B cell (primary cell): ENCODE measurements around the gene ROMO1. TPM values are rescaled to one million over a fixed set of nuclear protein-coding genes. Genes with fewer than 3 reads are reported as not detected.

Source experiments
- ATAC-seq: fragments of 200-7000 bp; cut with Tn5 transposase; one replicate; pipeline ENCODE4 v1.10.0; 2021; ENCODE audit warnings: low read depth, mild to moderate bottlenecking, moderate number of reproducible peaks, moderate library complexity
- CTCF ChIA-PET: fragments of 350-600 bp; sonication (Branson Sonifier 250); formaldehyde crosslinking; loops from one replicate; lab custom pipeline; 2021; ENCODE audit warnings: antibody characterized with exemption, inconsistent platforms; lab: Charles Lee
- POLR2A ChIA-PET: fragments of 350-600 bp; sonication (Branson Sonifier 250); formaldehyde crosslinking; loops from one replicate; lab custom pipeline; 2021; ENCODE audit warnings: antibody characterized with exemption; lab: Charles Lee
- DNase-seq: peaks from one replicate; pipeline ENCODE4 v3.0.0; 2013
- H2AFZ ChIP-seq: 2 replicates; pipeline ENCODE4 v1.6.1; 2012; ENCODE audit warnings: mild to moderate bottlenecking, low read depth, low read length; ENCODE audit not compliant: insufficient read depth, poor library complexity, severe bottlenecking
- H3K27ac ChIP-seq, 2 donors: 1 replicate in 1 of 2; 2 replicates in 1 of 2; pipeline ENCODE4 v1.5.1; 2012 to 2013; ENCODE audit warnings: low read length in 2 of 2, mild to moderate bottlenecking in 2 of 2, moderate library complexity in 1 of 2
- H3K27me3 ChIP-seq, 4 experiments: fragments of 200-600 bp in 1 of 4; sonication (generic) in 1 of 4; replicated peaks in 1 of 4; 1 replicate in 2 of 4; 2 replicates in 2 of 4; pipeline versions ENCODE4 v1.6.1 to v1.7.0; 2013 to 2016; ENCODE audit warnings: low read length in 3 of 4, mild to moderate bottlenecking in 2 of 4, mixed read lengths in 1 of 4, moderate library complexity in 1 of 4; ENCODE audit not compliant: insufficient read depth in 4 of 4, control insufficient read depth in 3 of 4; ENCODE audit errors: control extremely low read depth in 1 of 4
- H3K36me3 ChIP-seq, 2 experiments: replicated peaks in 1 of 2; 1 replicate in 1 of 2; 2 replicates in 1 of 2; pipeline versions ENCODE4 v1.6.1 to v1.7.1; 2013; ENCODE audit warnings: low read length in 1 of 2; ENCODE audit not compliant: insufficient read depth in 2 of 2, control insufficient read depth in 1 of 2; ENCODE audit errors: control extremely low read depth in 1 of 2, extremely low read depth in 1 of 2
- H3K4me1 ChIP-seq, 2 donors: fragments of 200-600 bp in 1 of 2; sonication (generic) in 1 of 2; 1 replicate in 1 of 2; 2 replicates in 1 of 2; pipeline versions ENCODE4 v1.5.1 to v1.6.1; 2013 to 2017; ENCODE audit warnings: low read length in 2 of 2; ENCODE audit not compliant: control insufficient read depth in 2 of 2, insufficient read depth in 2 of 2
- H3K4me2 ChIP-seq: replicated peaks from 2 replicates; pipeline ENCODE3; 2012; ENCODE audit warnings: mild to moderate bottlenecking, low read depth, low read length; ENCODE audit not compliant: poor library complexity, severe bottlenecking
- H3K4me3 ChIP-seq, 5 experiments: fragments of 200-600 bp in 1 of 5; sonication (generic) in 1 of 5; 1 replicate in 3 of 5; 2 replicates in 2 of 5; pipeline versions ENCODE4 v1.5.1 to v1.7.0; 2011 to 2016; ENCODE audit warnings: low read length in 4 of 5, mild to moderate bottlenecking in 4 of 5, low read depth in 2 of 5, control low read depth in 1 of 5, moderate library complexity in 1 of 5; ENCODE audit not compliant: insufficient read depth in 1 of 5; ENCODE audit errors: control extremely low read depth in 1 of 5, extremely low read depth in 1 of 5
- H3K79me2 ChIP-seq: fragments of 200-600 bp; sonication (generic); one replicate; pipeline ENCODE4 v1.6.0; 2016; ENCODE audit warnings: low read length; ENCODE audit not compliant: control insufficient read depth, insufficient read depth
- H3K9ac ChIP-seq: fragments of 200-600 bp; sonication (generic); 2 replicates; pipeline ENCODE4 v1.6.1; 2017; ENCODE audit warnings: mild to moderate bottlenecking, low read length, moderate library complexity
- H3K9me3 ChIP-seq, 3 donors: one replicate each; pipeline versions ENCODE4 v1.6.1 to v1.7.1; 2013; ENCODE audit warnings: low read length in 2 of 3; ENCODE audit not compliant: control insufficient read depth in 2 of 3, insufficient read depth in 1 of 3; ENCODE audit errors: control extremely low read depth in 1 of 3
- H4K20me1 ChIP-seq: 2 replicates; pipeline ENCODE4 v1.6.0; 2012; ENCODE audit warnings: mild to moderate bottlenecking, low read length; ENCODE audit not compliant: insufficient read depth, control insufficient read depth, poor library complexity, severe bottlenecking
- H3K27ac Mint-ChIP-seq: one replicate; pipeline ENCODE4 v1.8.0; 2021; ENCODE audit warnings: mixed read lengths
- H3K27me3 Mint-ChIP-seq: one replicate; pipeline ENCODE4 v1.8.0; 2021; ENCODE audit warnings: mixed read lengths
- H3K4me1 Mint-ChIP-seq: one replicate; pipeline ENCODE4 v1.8.0; 2021; ENCODE audit warnings: mixed read lengths
- H3K4me3 Mint-ChIP-seq: one replicate; pipeline ENCODE4 v1.8.0; 2021; ENCODE audit warnings: mixed read lengths
- H3K9me3 Mint-ChIP-seq: one replicate; pipeline ENCODE4 v1.8.0; 2022; ENCODE audit warnings: mixed read lengths; ENCODE audit not compliant: insufficient read depth
- CTCF ChIP-seq: fragments of 200-600 bp; IDR thresholded peaks from one replicate; pipeline ENCODE4 v1.8.0; 2022; ENCODE audit warnings: antibody characterized with exemption, mild to moderate bottlenecking
- EZH2 ChIP-seq: IDR thresholded peaks from 2 replicates; pipeline ENCODE4 v1.6.1; 2012; ENCODE audit warnings: borderline replicate concordance, low read depth, mild to moderate bottlenecking, moderate library complexity, low read length; ENCODE audit not compliant: insufficient read depth, poor library complexity, severe bottlenecking
- WGBS: methylation state at CpG from one replicate; pipeline ENCODE4 v1.1.5; 2013; ENCODE audit warnings: missing lambda C conversion rate; ENCODE audit not compliant: insufficient coverage; 5-methylcytosine and 5-hydroxymethylcytosine counted together
- intact Hi-C: fragments of 100-400 bp; cut with micrococcal nuclease; formaldehyde crosslinking; loops from one replicate; pipeline ENCODE4 v1.10.0; 2022
- polyA plus RNA-seq: library from polyadenylated mRNA; depleted of rRNA; stranded (reverse); fragments of >200 nt; gene quantifications from 2 replicates; pipeline ENCODE4 v1.2.3, GENCODE V29; 2012
- total RNA-seq, 2 donors: library from RNA; stranded (reverse); fragments of 120-200 nt in 1 of 2; gene quantifications; 1 replicate in 1 of 2; 2 replicates in 1 of 2; pipeline versions ENCODE4 v1.2.3 to v1.2.4, GENCODE V29; 2013 to 2022

ROMO1 gene
- total and polyA plus RNA-seq, 2 donors (not counting 1 experiment from before 2014, with no cell fraction given), result 38.1 to 145 TPM

GRCh38 chr20:35698298-35699126 lies 693 bp upstream of the ROMO1 start:
- peak overlapping the region; percentile 85 for H3K4me3 Mint-ChIP-seq
- peaks cover 6% of the 10 kb centered on the region for H4K20me1 ChIP-seq
- H3K9ac ChIP-seq, result peak overlapping the region; percentile 100
- 10% methylated on average over 34 of the region's 37 CpGs for WGBS
- peak overlapping the region; percentile 99 for H3K4me2 ChIP-seq
- peaks cover 6 to 24% of the 10 kb centered on the region in 2 experiments for H3K36me3 ChIP-seq
- no peaks in the 10 kb centered on the region for H3K9me3 ChIP-seq
- H3K4me1 Mint-ChIP-seq, result peaks cover 33% of the 10 kb centered on the region
- TF ChIP-seq CTCF (peak; percentile 9), EZH2 (no peak)
- H3K27me3 ChIP-seq, result no peaks in the 10 kb centered on the region
- H3K27ac ChIP-seq, result peak overlapping the region; percentile 39 to 96
- H3K9me3 Mint-ChIP-seq, result no peaks in the 10 kb centered on the region
- ChIA-PET POLR2A (interaction anchor here (0.7 to 2.4 kb wide), 4 partner anchors 26 to 44 kb away, joined by 3 to 18 read pairs (median 6); partner anchors contain the start of genes CPNE1, RBM12 and RBM39), CTCF (interaction anchor here (1.0 to 2.0 kb wide), 7 partner anchors 11 to 235 kb away, joined by 3 to 10 read pairs (median 4); partner anchors contain the start of gene RBM39)
- peaks cover 18% of the 10 kb centered on the region for H3K79me2 ChIP-seq
- H3K27ac Mint-ChIP-seq, result peak overlapping the region; percentile 97
- H3K4me3 ChIP-seq, result peak overlapping the region; percentile 69 to 98 (median 91)
- H2AFZ ChIP-seq, result peak overlapping the region; percentile 100
- DNase-seq (no peak), ATAC-seq (peak; percentile 26)
- intact Hi-C loops, result loop anchor here (1.0 to 5.0 kb wide), 7 partner anchors 34 to 244 kb away; partner anchors contain the start of genes CEP250, CPNE1, PHF20 and RBM12
- peaks cover 17 to 23% of the 10 kb centered on the region in 2 donors for H3K4me1 ChIP-seq
- H3K27me3 Mint-ChIP-seq, result no peaks in the 10 kb centered on the region
